ENCODE results near the gene OR51I2. TPM values are rescaled to one million over a fixed set of nuclear protein-coding genes. Genes with fewer than 3 reads are reported as not detected.

The OR51I2 gene, protein sequence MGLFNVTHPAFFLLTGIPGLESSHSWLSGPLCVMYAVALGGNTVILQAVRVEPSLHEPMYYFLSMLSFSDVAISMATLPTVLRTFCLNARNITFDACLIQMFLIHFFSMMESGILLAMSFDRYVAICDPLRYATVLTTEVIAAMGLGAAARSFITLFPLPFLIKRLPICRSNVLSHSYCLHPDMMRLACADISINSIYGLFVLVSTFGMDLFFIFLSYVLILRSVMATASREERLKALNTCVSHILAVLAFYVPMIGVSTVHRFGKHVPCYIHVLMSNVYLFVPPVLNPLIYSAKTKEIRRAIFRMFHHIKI
- not detected for polyA plus RNA-seq
- long read RNA-seq, donor 1, result 0 reads
- long read RNA-seq, donor 2, result 0 reads
- long read RNA-seq, donor 3, result 0 reads
- long read RNA-seq, donor 4, result 0 reads
- long read RNA-seq, donor 5, result 0 reads
- long read RNA-seq, donor 6, result 0 reads
- long read RNA-seq, donor 7, result 0 reads
- long read RNA-seq, donor 8, result 0 reads
- long read RNA-seq, donor 9, result 0 reads
- long read RNA-seq, donor 10, result 0 reads
- long read RNA-seq, donor 11, result 0 reads

DNA sequence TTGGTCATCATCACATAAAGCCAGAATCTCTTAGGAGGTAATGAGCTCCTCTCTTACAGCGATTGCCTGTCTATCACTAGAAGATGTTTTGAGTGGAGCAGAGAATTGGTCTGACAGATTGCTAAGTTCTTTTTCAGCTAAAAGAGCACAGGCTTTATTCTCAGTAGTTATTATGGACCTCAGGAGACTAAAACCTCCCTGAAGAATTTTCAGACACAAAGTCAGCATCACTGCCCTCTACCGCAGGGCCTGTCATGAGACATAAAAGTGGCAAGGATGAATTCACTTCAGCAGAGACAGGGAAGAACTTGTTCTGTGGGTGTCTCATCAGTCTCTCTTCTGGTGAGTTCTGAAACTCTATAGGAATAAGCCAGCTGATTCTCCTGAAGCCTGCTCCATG is at the start of gene OR51I2:
Gene OR51I2, plus strand, starts transcription at position 301 of the 400 bp plus-strand sequence. CDS start 4,166 bp downstream, outside the sequence.
- Histone ChIP-seq H3K9me3 (ENCODE audit: control insufficient read depth, low read depth, low read length) (no peaks in the 10 kb centered on the region), H3K27ac (ENCODE audit: low read length) (no peak within 1 kb of the TSS), H3K36me3 (ENCODE audit: control insufficient read depth, insufficient read depth, low read length) (no peaks in the 10 kb centered on the region), H3K4me3 (ENCODE audit: low read length) (no peak within 1 kb of the TSS), H3K4me1 (ENCODE audit: control insufficient read depth, insufficient read depth, low read length) (no peaks in the 10 kb centered on the region), H3K27me3 (ENCODE audit: control insufficient read depth, insufficient read depth, low read length) (no peaks in the 10 kb centered on the region)
- no CpG with 5 or more reads among the region's 2 CpGs for WGBS (ENCODE audit: insufficient coverage, low lambda C conversion rate)
- no peak for DNase-seq

DNA sequence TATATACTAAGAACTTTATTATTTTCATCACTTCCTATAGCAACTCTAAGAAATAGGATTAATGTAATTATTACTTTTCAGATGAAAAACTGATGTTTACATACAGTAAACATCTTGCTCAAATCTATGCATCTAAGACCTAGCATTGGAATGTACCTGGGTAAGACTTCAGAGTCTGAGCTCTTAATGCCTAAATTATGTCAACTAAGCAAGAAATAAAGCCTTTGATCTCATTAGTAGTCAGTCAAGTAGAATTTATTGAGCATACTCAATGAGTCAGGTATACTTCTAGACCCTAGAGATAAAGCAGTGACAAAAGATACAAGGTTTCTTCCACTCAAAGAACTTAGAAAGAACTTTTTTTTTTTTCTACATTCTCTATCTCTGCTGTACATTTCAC is 44.0 kb upstream of the OR51I2 start:
- no peak overlapping the region for H3K27ac ChIP-seq (ENCODE audit: low read length)
- H3K36me3 ChIP-seq (ENCODE audit: control insufficient read depth, insufficient read depth, low read length), result no peaks in the 10 kb centered on the region
- H3K27me3 ChIP-seq (ENCODE audit: control insufficient read depth, insufficient read depth, low read length), result no peaks in the 10 kb centered on the region
- no peak for DNase-seq
- H3K9me3 ChIP-seq (ENCODE audit: control insufficient read depth, low read depth, low read length), result no peaks in the 10 kb centered on the region
- H3K4me3 ChIP-seq (ENCODE audit: low read length), result no peak overlapping the region
- no peaks in the 10 kb centered on the region for H3K4me1 ChIP-seq (ENCODE audit: control insufficient read depth, insufficient read depth, low read length)

DNA sequence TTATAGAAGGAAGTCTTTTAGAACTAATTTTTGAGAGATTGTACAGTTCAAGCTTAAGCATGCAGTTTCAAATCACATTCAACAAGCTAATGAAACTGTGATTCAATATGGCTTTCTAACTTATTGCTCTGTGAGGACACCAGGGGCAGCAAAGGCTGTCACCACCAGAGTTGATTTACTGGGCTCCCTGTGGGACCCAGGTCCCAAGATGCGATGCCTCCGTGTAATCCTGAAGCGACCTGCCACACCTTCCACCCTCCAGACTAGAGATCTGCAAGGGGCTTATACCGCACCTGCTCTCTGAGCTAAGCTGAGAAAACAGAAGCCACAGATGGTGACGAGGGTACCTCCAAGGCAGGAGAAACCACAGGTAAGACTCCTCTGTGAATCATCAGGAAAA is 28.1 kb upstream of the OR51I2 start:
- no peak for DNase-seq
- Histone ChIP-seq H3K9me3 (ENCODE audit: control insufficient read depth, low read depth, low read length) (no peaks in the 10 kb centered on the region), H3K27ac (ENCODE audit: low read length) (no peak overlapping the region), H3K4me1 (ENCODE audit: control insufficient read depth, insufficient read depth, low read length) (no peaks in the 10 kb centered on the region), H3K27me3 (ENCODE audit: control insufficient read depth, insufficient read depth, low read length) (no peaks in the 10 kb centered on the region), H3K36me3 (ENCODE audit: control insufficient read depth, insufficient read depth, low read length) (no peaks in the 10 kb centered on the region), H3K4me3 (ENCODE audit: low read length) (no peak overlapping the region)
- WGBS (ENCODE audit: insufficient coverage, low lambda C conversion rate), result no CpG with 5 or more reads among the region's 5 CpGs

DNA sequence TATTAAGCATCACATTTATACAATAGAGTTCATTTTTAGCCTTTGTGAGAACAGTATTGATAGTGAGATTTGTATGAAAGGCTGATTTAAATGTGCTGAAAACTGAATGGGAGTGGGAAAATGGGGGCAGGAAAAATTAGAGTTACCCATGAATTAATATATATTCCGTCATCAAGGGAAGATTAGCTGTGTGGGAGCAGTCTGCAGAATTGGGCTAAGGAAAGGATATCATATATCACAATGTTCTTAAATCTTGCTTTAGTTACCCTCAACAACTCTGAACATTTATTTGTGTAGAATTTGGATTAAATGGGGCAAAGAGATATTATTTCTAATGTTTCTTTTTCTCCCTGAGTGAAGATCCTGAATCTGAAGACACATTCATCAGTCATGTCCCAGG is 27.3 kb upstream of the OR51I2 start, which contains the start of gene OR51Q1:
Gene OR51Q1, plus strand, starts transcription at position 301 of the 400 bp plus-strand sequence. Its CDS starts 90 bp downstream, at position 391.
- Histone ChIP-seq H3K4me1 (ENCODE audit: control insufficient read depth, insufficient read depth, low read length) (no peaks in the 10 kb centered on the region), H3K27ac (ENCODE audit: low read length) (no peak within 1 kb of the TSS), H3K9me3 (ENCODE audit: control insufficient read depth, low read depth, low read length) (no peaks in the 10 kb centered on the region), H3K36me3 (ENCODE audit: control insufficient read depth, insufficient read depth, low read length) (no peaks in the 10 kb centered on the region), H3K27me3 (ENCODE audit: control insufficient read depth, insufficient read depth, low read length) (no peaks in the 10 kb centered on the region), H3K4me3 (ENCODE audit: low read length) (no peak within 1 kb of the TSS)
- no peak for DNase-seq
- 80% methylated on average over 1 of the region's 1 CpG for WGBS (ENCODE audit: insufficient coverage, low lambda C conversion rate)

DNA sequence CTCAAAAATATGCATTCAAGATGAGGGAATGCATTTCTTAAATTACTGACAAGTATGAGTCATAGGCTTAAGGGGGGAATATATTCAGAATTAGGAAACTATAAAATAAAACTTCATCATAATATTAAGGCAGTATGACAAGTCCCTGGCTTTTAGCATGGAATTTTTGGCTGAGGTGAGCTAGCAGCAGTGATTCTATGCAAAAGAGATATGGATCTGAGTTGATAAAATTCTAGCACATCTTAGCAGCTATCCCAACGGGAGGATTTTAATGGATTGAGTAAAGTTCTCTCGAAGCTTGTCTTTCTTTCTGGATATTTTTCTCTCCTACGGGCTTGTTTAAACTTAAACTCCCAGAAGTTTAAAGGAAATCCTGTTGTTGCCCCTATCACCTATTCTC is 26.0 kb upstream of the OR51I2 start:
- DNase-seq, result no peak
- H3K36me3 ChIP-seq (ENCODE audit: control insufficient read depth, insufficient read depth, low read length), result no peaks in the 10 kb centered on the region
- WGBS (ENCODE audit: insufficient coverage, low lambda C conversion rate), result 52% methylated on average over 3 of the region's 3 CpGs
- no peaks in the 10 kb centered on the region for H3K4me1 ChIP-seq (ENCODE audit: control insufficient read depth, insufficient read depth, low read length)
- H3K27me3 ChIP-seq (ENCODE audit: control insufficient read depth, insufficient read depth, low read length), result no peaks in the 10 kb centered on the region
- H3K4me3 ChIP-seq (ENCODE audit: low read length), result no peak overlapping the region
- H3K27ac ChIP-seq (ENCODE audit: low read length), result no peak overlapping the region
- H3K9me3 ChIP-seq (ENCODE audit: control insufficient read depth, low read depth, low read length), result no peaks in the 10 kb centered on the region

DNA sequence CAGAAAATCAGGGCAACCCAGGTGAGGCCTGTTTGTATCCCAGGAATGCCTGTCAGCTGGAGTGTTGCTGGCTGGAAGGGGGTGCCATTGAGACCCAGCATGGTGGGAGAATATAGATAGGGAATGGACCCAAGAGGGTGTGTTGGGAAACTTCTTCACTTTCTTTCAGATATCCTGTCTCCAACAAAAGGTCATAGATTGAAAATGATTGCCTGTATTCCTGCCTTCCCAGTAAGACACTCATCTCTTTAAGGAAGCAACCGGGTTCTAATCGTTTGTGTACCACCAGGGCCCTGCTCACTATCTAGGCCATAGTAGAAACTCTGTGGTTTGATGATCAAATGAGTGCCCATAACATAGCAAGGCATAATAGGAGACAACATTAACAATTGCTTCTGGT is 7.7 kb upstream of the OR51I2 start, which contains the start of gene OR51I1:
Gene OR51I1, minus strand, starts transcription at position 101 of the 400 bp plus-strand sequence. Its CDS starts 0 bp downstream, at position 101.
- H3K27ac ChIP-seq (ENCODE audit: low read length), result no peak within 1 kb of the TSS
- no CpG with 5 or more reads among the region's 2 CpGs for WGBS (ENCODE audit: insufficient coverage, low lambda C conversion rate)
- no peaks in the 10 kb centered on the region for H3K27me3 ChIP-seq (ENCODE audit: control insufficient read depth, insufficient read depth, low read length)
- no peaks in the 10 kb centered on the region for H3K36me3 ChIP-seq (ENCODE audit: control insufficient read depth, insufficient read depth, low read length)
- H3K9me3 ChIP-seq (ENCODE audit: control insufficient read depth, low read depth, low read length), result no peaks in the 10 kb centered on the region
- H3K4me3 ChIP-seq (ENCODE audit: low read length), result no peak within 1 kb of the TSS
- DNase-seq, result no peak
- H3K4me1 ChIP-seq (ENCODE audit: control insufficient read depth, insufficient read depth, low read length), result no peaks in the 10 kb centered on the region

DNA sequence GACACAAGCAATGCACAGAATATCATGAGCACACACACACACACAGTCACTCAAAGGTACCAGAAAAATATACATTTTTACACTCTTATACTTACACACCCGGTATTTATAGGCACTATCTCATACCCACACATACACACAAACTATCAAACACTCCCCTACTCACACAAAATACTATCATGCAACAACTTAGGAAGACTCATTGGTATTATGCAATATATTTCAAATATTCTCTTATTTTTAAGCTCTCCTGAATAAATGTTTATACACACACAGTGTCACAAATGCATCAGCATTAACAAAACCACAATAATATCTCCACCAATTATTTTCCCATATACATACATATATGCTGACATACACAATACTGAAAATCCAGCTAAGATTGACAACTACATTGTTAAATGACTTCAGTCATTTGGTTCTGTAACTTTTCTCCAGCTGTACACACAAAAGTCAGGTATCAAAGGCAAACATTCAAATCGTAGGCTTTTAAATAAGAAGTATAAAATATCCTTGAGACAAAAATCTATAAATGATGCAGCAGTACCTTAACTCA is 5.2 kb upstream of the OR51I2 start:
- WGBS (ENCODE audit: insufficient coverage, low lambda C conversion rate), result 80% methylated on average over 1 of the region's 2 CpGs
- Histone ChIP-seq H3K4me3 (ENCODE audit: low read length) (no peak overlapping the region), H3K27ac (ENCODE audit: low read length) (no peak overlapping the region), H3K36me3 (ENCODE audit: control insufficient read depth, insufficient read depth, low read length) (no peaks in the 10 kb centered on the region), H3K4me1 (ENCODE audit: control insufficient read depth, insufficient read depth, low read length) (no peaks in the 10 kb centered on the region), H3K27me3 (ENCODE audit: control insufficient read depth, insufficient read depth, low read length) (no peaks in the 10 kb centered on the region), H3K9me3 (ENCODE audit: control insufficient read depth, low read depth, low read length) (no peaks in the 10 kb centered on the region)
- no peak for DNase-seq

DNA sequence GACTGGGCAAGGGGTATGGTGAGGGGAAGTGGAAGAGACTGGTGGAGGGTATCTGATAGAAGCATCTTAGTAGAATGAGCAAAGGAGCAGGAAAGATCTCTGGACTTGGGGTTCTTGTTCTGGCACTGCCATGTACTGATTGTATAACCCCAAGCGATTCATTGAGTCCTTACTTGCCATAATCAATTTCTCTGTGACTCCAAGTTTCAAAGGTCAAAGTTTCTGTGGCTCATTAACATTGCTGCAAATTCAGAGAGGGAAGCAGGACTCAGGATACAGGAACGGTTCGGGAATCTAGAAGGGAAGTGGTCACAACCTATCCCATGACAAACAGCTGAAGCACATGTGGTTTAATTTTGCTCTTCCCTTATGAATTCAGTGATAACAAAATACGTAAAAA is 309 bp downstream of the OR51I2 start:
- no peak overlapping the region for H3K4me3 ChIP-seq (ENCODE audit: low read length)
- no peak for DNase-seq
- no peaks in the 10 kb centered on the region for H3K4me1 ChIP-seq (ENCODE audit: control insufficient read depth, insufficient read depth, low read length)
- no peak overlapping the region for H3K27ac ChIP-seq (ENCODE audit: low read length)
- no peaks in the 10 kb centered on the region for H3K36me3 ChIP-seq (ENCODE audit: control insufficient read depth, insufficient read depth, low read length)
- H3K27me3 ChIP-seq (ENCODE audit: control insufficient read depth, insufficient read depth, low read length), result no peaks in the 10 kb centered on the region
- 80% methylated on average over 1 of the region's 4 CpGs for WGBS (ENCODE audit: insufficient coverage, low lambda C conversion rate)
- no peaks in the 10 kb centered on the region for H3K9me3 ChIP-seq (ENCODE audit: control insufficient read depth, low read depth, low read length)

DNA sequence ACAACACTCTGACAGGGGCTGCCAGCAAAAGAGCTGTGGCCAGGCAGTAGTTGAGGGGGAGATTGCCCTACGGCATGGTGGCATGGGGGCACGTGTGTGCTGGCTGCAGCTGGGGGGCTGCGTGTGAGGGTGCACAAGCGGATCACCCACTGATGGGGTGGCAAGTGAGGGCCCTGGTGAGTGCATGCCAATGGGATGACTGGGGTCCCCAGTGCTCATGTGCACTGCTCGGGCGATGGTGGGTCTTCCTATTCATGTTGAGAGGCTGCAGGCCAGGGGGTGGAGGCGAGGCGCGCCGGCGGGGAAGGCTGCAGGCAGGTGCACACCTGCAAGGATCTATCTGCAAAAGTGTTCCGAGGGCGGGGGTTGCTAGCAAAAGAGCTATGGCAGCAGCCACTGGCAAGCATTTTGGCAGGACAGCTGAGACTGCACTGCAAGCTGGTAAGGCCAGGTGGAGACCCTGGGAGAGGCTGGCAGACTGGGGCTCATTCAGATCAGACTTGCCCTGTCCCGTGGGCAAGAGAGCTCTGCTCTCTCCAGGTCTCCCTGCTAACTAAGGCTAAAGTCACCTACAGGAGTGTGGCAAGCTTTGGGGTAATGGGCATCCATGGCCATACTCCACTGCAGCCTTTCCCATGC is 12.0 kb downstream of the OR51I2 start:
- no peaks in the 10 kb centered on the region for H3K36me3 ChIP-seq (ENCODE audit: control insufficient read depth, insufficient read depth, low read length)
- no peak overlapping the region for H3K4me3 ChIP-seq (ENCODE audit: low read length)
- peaks cover 6% of the 10 kb centered on the region for H3K9me3 ChIP-seq (ENCODE audit: control insufficient read depth, low read depth, low read length)
- WGBS (ENCODE audit: insufficient coverage, low lambda C conversion rate), result no CpG with 5 or more reads among the region's 14 CpGs
- no peak overlapping the region for H3K27ac ChIP-seq (ENCODE audit: low read length)
- no peak for DNase-seq
- H3K4me1 ChIP-seq (ENCODE audit: control insufficient read depth, insufficient read depth, low read length), result no peaks in the 10 kb centered on the region
- H3K27me3 ChIP-seq (ENCODE audit: control insufficient read depth, insufficient read depth, low read length), result no peaks in the 10 kb centered on the region

DNA sequence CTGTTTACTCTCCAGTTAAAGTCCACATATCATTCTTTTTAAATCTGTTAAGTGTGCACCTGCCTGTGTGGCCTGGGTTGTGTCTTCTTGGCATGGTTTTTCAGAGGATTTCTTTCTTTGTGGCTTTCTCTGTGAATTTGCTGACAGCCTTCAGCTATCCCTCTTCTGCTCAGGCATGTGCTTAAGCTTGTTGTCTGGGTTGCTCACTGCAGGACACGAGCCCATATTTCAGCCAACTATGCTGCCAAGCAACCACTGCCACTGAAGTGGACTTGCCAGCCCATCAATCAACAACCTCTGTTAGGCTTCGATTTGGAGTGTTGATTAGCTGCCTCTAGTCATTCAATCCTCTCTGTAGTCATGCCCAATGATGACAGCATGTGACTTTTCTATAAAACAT is 18.4 kb downstream of the OR51I2 start:
- H3K9me3 ChIP-seq (ENCODE audit: control insufficient read depth, low read depth, low read length), result no peaks in the 10 kb centered on the region
- no peak for DNase-seq
- no peak overlapping the region for H3K27ac ChIP-seq (ENCODE audit: low read length)
- H3K4me3 ChIP-seq (ENCODE audit: low read length), result no peak overlapping the region
- WGBS (ENCODE audit: insufficient coverage, low lambda C conversion rate), result no CpG with 5 or more reads among the region's 2 CpGs
- no peaks in the 10 kb centered on the region for H3K27me3 ChIP-seq (ENCODE audit: control insufficient read depth, insufficient read depth, low read length)
- H3K4me1 ChIP-seq (ENCODE audit: control insufficient read depth, insufficient read depth, low read length), result no peaks in the 10 kb centered on the region
- no peaks in the 10 kb centered on the region for H3K36me3 ChIP-seq (ENCODE audit: control insufficient read depth, insufficient read depth, low read length)

Measured in large intestine (tissue), 12 donors.